Measurements from ENCODE around the gene IGF1R.

IGF1R gene

DNA sequence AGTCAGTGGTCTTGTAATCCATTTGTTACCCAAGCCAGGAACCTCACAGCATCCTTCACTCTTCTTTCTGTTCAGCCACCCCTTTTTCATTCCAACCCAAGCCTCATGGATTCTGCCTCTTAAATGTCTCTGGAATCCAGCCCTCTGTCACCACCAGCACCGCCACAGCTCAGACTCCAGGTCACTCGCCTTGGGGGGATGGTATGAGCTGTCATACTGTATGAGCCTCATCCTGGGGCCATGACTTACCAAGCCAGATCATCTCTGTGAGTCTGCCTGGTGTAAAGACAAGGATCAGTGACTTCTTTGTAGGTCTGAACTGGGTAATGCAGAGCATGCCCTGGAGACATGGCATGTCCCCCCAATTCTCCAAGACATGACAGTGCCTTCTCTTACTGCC lies 279.7 kb downstream of the IGF1R start:
- no peak overlapping the region for H3K4me3 ChIP-seq (ENCODE audit: low read length)
- no peaks in the 10 kb centered on the region for H3K9me3 ChIP-seq (ENCODE audit: control insufficient read depth, low read length)
- no peaks in the 10 kb centered on the region for H3K27me3 ChIP-seq (ENCODE audit: control insufficient read depth, insufficient read depth, low read length)
- no peaks in the 10 kb centered on the region for H3K4me1 ChIP-seq (ENCODE audit: control insufficient read depth, insufficient read depth, low read length)
- H3K9ac ChIP-seq (ENCODE audit: low read length), result no peak overlapping the region
- H3K36me3 ChIP-seq (ENCODE audit: control insufficient read depth, insufficient read depth, low read length), result no peaks in the 10 kb centered on the region

DNA sequence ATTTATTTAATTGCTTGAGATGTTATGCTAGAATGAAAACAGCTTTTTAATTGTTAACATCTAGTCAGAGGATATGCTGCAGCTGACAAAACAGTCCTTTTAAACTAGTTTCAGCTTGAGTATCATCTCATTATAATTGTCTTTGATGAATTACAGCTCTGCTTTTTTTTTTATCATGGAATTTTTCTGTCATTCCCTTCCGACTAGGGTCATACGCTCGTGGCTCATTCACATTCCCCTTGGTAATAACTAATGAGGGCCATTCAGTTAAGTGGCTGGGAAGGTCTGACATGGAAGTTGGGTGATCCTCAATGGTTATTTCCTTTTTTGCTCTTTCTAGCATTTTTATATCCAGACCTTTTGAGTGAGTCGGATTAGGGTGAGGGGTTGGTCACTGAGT lies 282.2 kb downstream of the IGF1R start:
- Histone ChIP-seq H3K27me3 (ENCODE audit: control insufficient read depth, insufficient read depth, low read length) (no peaks in the 10 kb centered on the region), H3K4me1 (ENCODE audit: control insufficient read depth, insufficient read depth, low read length) (no peaks in the 10 kb centered on the region), H3K9me3 (ENCODE audit: control insufficient read depth, low read length) (no peaks in the 10 kb centered on the region), H3K36me3 (ENCODE audit: control insufficient read depth, insufficient read depth, low read length) (no peaks in the 10 kb centered on the region), H3K9ac (ENCODE audit: low read length) (no peak overlapping the region), H3K4me3 (ENCODE audit: low read length) (no peak overlapping the region)

GRCh38 chr15:98931004-98931403 lies 282.7 kb downstream of the IGF1R start:
- no peak overlapping the region for H3K9ac ChIP-seq (ENCODE audit: low read length)
- no peak overlapping the region for H3K4me3 ChIP-seq (ENCODE audit: low read length)
- no peaks in the 10 kb centered on the region for H3K36me3 ChIP-seq (ENCODE audit: control insufficient read depth, insufficient read depth, low read length)
- H3K4me1 ChIP-seq (ENCODE audit: control insufficient read depth, insufficient read depth, low read length), result no peaks in the 10 kb centered on the region
- H3K27me3 ChIP-seq (ENCODE audit: control insufficient read depth, insufficient read depth, low read length), result no peaks in the 10 kb centered on the region
- no peaks in the 10 kb centered on the region for H3K9me3 ChIP-seq (ENCODE audit: control insufficient read depth, low read length)

DNA sequence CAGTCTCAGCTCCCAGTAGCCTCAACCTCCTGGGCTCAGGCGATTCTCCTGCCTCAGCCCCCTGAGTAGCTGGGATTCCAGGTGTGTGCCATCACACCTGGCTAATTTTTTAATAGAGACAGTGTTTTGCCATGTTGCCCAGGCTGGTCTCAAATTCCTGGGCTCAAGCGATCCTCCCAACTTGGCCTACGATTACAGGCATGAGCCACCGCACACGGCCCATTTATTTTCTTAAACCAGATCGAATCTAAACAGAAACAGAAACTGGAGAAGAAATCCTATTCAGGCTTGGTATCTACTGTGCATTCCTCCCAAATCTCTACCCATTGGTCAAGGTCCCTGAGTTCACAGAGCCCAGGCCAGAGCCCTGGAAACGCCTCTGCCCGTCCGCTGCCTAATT lies 285.1 kb downstream of the IGF1R start:
- Histone ChIP-seq H3K4me3 (ENCODE audit: low read length) (no peak overlapping the region), H3K36me3 (ENCODE audit: control insufficient read depth, insufficient read depth, low read length) (no peaks in the 10 kb centered on the region), H3K27me3 (ENCODE audit: control insufficient read depth, insufficient read depth, low read length) (no peaks in the 10 kb centered on the region), H3K4me1 (ENCODE audit: control insufficient read depth, insufficient read depth, low read length) (no peaks in the 10 kb centered on the region), H3K9me3 (ENCODE audit: control insufficient read depth, low read length) (no peaks in the 10 kb centered on the region), H3K9ac (ENCODE audit: low read length) (no peak overlapping the region)

DNA sequence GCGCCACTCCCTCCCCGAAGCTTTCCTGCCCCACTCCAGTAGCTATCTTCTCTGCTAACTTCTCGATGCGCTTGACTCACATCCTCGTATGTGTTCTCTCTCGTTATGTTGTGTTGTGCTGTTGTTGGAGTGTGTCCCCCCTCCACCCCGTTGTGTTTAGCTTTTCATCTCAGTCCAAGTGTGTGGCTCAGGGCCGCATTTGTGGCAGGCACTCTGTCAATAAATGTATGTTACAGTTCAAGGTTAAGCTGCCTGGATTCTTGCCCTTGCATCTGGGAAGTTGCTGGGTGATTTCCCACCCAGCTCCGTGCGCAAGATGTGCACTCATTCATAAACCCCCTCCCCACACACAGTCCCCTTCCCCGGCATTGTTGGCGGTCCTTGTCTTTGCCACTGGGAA lies 287.4 kb downstream of the IGF1R start:
- Histone ChIP-seq H3K9ac (ENCODE audit: low read length) (no peak overlapping the region), H3K36me3 (ENCODE audit: control insufficient read depth, insufficient read depth, low read length) (no peaks in the 10 kb centered on the region), H3K4me1 (ENCODE audit: control insufficient read depth, insufficient read depth, low read length) (peaks cover under 1% of the 10 kb centered on the region), H3K4me3 (ENCODE audit: low read length) (no peak overlapping the region), H3K27me3 (ENCODE audit: control insufficient read depth, insufficient read depth, low read length) (no peaks in the 10 kb centered on the region), H3K9me3 (ENCODE audit: control insufficient read depth, low read length) (no peaks in the 10 kb centered on the region)

DNA sequence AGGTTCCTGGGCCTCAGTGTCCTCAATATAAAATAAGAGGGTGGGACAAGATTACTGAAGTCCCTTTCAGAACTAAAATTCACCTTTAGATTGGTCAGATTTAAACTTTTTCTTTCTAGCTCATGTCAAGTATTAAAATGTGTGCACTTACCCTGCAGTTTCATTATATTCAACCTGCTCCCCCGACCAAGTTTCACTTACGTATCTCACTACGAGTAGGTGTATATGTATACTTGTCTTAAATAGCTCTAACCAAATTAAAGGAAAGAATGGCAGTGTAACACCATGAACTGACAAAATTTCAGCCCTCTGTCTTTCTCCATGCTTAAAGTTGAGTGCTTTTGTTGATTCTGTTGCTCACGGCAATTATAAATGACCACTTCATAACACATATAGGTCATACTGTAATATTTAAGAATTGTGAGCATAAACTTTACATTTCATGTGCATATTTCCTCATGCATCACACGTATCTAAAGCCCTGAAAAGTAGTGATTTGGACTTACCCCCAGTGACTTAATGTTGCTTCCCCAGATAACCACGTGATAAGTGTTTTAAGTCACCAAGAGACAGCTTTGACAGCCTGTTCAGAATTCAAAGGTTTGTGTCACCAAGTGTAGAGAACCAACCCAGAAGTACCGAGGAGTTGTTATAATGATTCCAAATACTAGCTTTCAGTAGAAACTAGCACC lies 289.2 kb downstream of the IGF1R start:
- H3K9ac ChIP-seq (ENCODE audit: low read length), result no peak overlapping the region
- no peaks in the 10 kb centered on the region for H3K36me3 ChIP-seq (ENCODE audit: control insufficient read depth, insufficient read depth, low read length)
- peaks cover 13% of the 10 kb centered on the region for H3K4me1 ChIP-seq (ENCODE audit: control insufficient read depth, insufficient read depth, low read length)
- no peaks in the 10 kb centered on the region for H3K9me3 ChIP-seq (ENCODE audit: control insufficient read depth, low read length)
- no peaks in the 10 kb centered on the region for H3K27me3 ChIP-seq (ENCODE audit: control insufficient read depth, insufficient read depth, low read length)
- no peak overlapping the region for H3K4me3 ChIP-seq (ENCODE audit: low read length)

DNA sequence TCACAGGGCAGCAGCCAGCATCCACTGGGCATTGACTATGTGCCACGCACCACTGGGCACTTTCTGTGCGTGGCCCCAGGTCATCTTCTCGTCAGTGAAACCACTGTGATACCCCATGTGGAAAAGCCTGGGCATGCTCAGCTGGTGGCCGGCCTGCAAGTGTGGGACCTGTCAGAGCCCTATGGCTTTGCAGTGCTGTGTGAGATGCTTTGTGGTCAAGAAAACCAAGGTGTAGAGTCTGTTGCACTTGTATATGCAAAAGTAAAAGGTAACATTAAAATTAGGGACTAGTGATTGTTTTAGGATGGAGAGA lies 289.7 kb downstream of the IGF1R start:
- Histone ChIP-seq H3K4me1 (ENCODE audit: control insufficient read depth, insufficient read depth, low read length) (peaks cover 13% of the 10 kb centered on the region), H3K27me3 (ENCODE audit: control insufficient read depth, insufficient read depth, low read length) (no peaks in the 10 kb centered on the region), H3K4me3 (ENCODE audit: low read length) (no peak overlapping the region), H3K9ac (ENCODE audit: low read length) (no peak overlapping the region), H3K9me3 (ENCODE audit: control insufficient read depth, low read length) (no peaks in the 10 kb centered on the region), H3K36me3 (ENCODE audit: control insufficient read depth, insufficient read depth, low read length) (no peaks in the 10 kb centered on the region)

DNA sequence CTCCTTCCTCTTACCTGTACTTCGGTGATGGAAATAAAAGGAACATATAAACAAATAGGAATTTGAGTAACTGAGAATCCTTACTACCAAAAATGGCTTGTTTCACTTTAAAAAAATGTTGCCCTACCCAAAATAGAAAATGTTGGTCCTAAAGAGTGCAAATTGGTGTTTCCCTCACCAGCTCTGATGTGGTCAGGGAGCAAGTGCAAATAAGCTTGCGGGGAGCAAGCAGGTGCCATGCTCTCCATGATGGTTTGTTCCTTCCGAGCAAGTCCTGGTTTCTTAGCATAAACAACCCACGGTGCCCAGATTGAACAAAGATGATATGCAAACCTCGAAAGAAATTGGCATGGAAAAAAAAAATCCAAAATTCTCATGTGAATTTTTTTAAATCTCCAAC lies 290.5 kb downstream of the IGF1R start:
- Histone ChIP-seq H3K36me3 (ENCODE audit: control insufficient read depth, insufficient read depth, low read length) (no peaks in the 10 kb centered on the region), H3K9me3 (ENCODE audit: control insufficient read depth, low read length) (no peaks in the 10 kb centered on the region), H3K9ac (ENCODE audit: low read length) (no peak overlapping the region), H3K4me3 (ENCODE audit: low read length) (no peak overlapping the region), H3K27me3 (ENCODE audit: control insufficient read depth, insufficient read depth, low read length) (no peaks in the 10 kb centered on the region), H3K4me1 (ENCODE audit: control insufficient read depth, insufficient read depth, low read length) (peaks cover 13% of the 10 kb centered on the region)

DNA sequence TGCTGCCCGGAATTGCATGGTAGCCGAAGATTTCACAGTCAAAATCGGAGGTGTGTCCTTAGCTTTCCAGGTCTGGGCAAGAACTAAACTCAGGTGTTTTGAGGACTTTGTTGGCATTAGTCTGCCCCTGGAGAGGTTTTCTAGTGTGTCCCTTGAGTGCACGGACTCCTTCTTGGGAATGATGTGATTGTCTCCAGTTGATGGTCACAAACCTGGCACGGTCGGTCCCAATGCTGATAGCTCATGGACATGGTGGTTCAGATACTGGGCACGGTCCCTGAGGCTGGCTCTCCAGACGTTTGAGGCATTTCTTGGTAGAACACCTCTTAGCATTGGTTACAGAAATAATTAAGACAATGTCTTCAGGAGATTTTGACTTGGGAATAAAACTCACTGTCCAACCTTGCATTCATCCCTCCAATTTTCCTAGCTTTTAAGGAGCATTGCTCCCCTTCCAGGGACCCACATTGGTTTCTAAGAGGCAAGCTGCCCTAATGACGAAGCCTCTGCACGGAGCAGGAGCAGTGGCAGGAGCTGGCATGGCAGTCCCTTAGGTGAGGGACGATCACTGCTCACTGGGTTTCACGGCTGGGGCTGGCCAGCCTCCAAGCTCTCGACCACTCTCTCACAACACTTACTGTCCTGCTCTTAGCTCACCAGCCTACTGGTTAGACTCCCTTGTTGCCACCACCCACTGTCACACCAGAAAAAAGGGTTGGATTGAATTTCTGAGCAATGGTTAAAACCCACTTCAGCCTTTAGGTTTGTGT lies 291.2 kb downstream of the IGF1R start:
- Histone ChIP-seq H3K27me3 (ENCODE audit: control insufficient read depth, insufficient read depth, low read length) (no peaks in the 10 kb centered on the region), H3K4me3 (ENCODE audit: low read length) (no peak overlapping the region), H3K4me1 (ENCODE audit: control insufficient read depth, insufficient read depth, low read length) (peaks cover 13% of the 10 kb centered on the region), H3K9ac (ENCODE audit: low read length) (no peak overlapping the region), H3K36me3 (ENCODE audit: control insufficient read depth, insufficient read depth, low read length) (no peaks in the 10 kb centered on the region), H3K9me3 (ENCODE audit: control insufficient read depth, low read length) (no peaks in the 10 kb centered on the region)

DNA sequence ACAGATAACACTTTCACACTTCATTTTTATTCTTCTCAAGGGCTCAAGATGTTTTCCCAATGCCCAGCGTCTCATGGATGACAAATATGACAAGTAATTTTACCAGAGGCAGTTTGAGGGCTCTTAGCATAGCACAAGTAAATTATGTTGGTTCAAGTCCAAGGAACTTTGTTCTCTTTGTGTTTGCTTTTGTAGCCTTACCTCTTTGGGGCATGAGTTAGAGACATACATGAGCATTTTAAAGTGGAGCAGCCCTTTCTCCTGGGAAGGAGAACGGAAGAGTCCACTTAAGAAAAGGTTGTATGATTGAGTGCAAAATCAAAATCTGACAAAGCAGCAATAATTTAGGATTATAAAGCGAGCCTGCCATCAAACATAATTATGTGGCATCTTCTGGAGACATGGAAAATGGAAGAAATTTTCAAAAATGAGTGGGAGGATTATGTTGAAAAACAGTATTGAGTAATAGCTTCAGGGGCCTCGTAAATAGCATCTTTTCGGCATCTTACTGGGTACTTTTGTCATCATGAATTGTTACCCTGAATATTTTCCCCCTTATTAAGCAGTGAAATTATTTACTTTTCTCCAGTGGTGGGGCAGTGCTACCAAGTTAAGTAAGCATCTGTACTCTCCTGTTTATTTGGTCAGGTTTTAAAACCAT lies 293.4 kb downstream of the IGF1R start:
- peaks cover 13% of the 10 kb centered on the region for H3K4me1 ChIP-seq (ENCODE audit: control insufficient read depth, insufficient read depth, low read length)
- H3K27me3 ChIP-seq (ENCODE audit: control insufficient read depth, insufficient read depth, low read length), result no peaks in the 10 kb centered on the region
- no peak overlapping the region for H3K9ac ChIP-seq (ENCODE audit: low read length)
- H3K4me3 ChIP-seq (ENCODE audit: low read length), result no peak overlapping the region
- H3K36me3 ChIP-seq (ENCODE audit: control insufficient read depth, insufficient read depth, low read length), result no peaks in the 10 kb centered on the region
- no peaks in the 10 kb centered on the region for H3K9me3 ChIP-seq (ENCODE audit: control insufficient read depth, low read length)

GRCh38 chr15:98942431-98942830 lies 294.1 kb downstream of the IGF1R start:
- peaks cover 13% of the 10 kb centered on the region for H3K4me1 ChIP-seq (ENCODE audit: control insufficient read depth, insufficient read depth, low read length)
- no peak overlapping the region for H3K9ac ChIP-seq (ENCODE audit: low read length)
- no peak overlapping the region for H3K4me3 ChIP-seq (ENCODE audit: low read length)
- no peaks in the 10 kb centered on the region for H3K36me3 ChIP-seq (ENCODE audit: control insufficient read depth, insufficient read depth, low read length)
- no peaks in the 10 kb centered on the region for H3K9me3 ChIP-seq (ENCODE audit: control insufficient read depth, low read length)
- H3K27me3 ChIP-seq (ENCODE audit: control insufficient read depth, insufficient read depth, low read length), result no peaks in the 10 kb centered on the region

DNA sequence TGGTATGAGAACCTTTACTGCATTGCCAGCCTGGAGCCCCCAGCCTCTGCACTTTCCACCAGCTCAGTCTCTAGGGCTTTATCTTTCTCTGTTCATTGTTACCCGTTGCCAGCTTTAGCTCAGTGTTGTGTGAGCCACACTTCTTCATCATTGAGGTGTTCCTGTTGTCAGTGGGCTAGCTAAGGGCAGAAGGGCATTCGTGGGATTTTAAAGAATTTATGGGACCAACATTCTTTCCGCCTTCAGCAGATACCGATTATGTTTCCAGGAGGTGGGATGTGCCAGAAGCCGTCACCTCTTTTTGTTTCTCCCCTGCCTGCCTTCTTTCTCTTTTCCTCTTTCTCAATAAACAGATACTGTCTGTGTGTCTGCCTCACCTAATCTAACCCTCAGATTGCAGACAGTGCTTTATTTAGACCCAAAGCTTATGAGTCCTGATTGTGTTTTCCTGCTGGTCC lies 294.7 kb downstream of the IGF1R start:
- Histone ChIP-seq H3K4me1 (ENCODE audit: control insufficient read depth, insufficient read depth, low read length) (peaks cover 13% of the 10 kb centered on the region), H3K9me3 (ENCODE audit: control insufficient read depth, low read length) (no peaks in the 10 kb centered on the region), H3K36me3 (ENCODE audit: control insufficient read depth, insufficient read depth, low read length) (no peaks in the 10 kb centered on the region), H3K27me3 (ENCODE audit: control insufficient read depth, insufficient read depth, low read length) (no peaks in the 10 kb centered on the region), H3K9ac (ENCODE audit: low read length) (no peak overlapping the region), H3K4me3 (ENCODE audit: low read length) (no peak overlapping the region)
